ENCODE results near the gene NCAM2.

DNA sequence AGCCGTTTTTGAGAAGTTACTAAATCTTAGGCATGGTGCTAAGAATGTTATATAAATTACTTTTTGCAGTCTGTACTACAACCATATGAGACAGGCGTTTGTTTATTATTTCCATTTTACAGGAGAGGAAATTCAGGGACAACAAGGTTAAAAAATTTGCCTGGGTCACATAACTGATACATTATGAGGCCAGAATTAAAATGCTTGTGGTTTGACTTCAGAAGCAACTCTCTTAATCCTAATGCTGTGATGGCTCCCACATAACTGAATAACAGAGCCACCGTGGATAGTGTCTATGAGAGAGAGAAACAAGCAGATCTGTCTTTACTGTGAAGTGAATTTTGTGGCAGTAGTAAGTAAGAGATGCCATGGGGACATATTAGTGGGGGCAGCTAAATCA is 184.9 kb downstream of the NCAM2 start:
- TF ChIP-seq GATA2 (IDR thresholded peaks at IDR 0.05; ENCODE audit: low read depth, low read length) (no peak), GATA3 (IDR thresholded peaks at IDR 0.05; ENCODE audit: low read depth, low read length) (no peak)

All from SH-SY5Y (cell line).